Effector CD4-positive, alpha-beta T cell (primary cell): ENCODE results near the gene TAT.

Experiments
- DNase-seq: peaks from one replicate; pipeline ENCODE4 v3.0.0-alpha.2; 2020

Gene TAT

GRCh38 chr16:71536752-71537499 is 40.0 kb downstream of the TAT start:
- DNase-seq: no peak

- no peak for DNase-seq
Measured at GRCh38 chr16:71532366-71532765, 44.5 kb downstream of the TAT start.

GRCh38 chr16:71528863-71529262 is 48.0 kb downstream of the TAT start:
- no peak for DNase-seq

- no peak for DNase-seq
Measured at GRCh38 chr16:71528257-71528656, 48.6 kb downstream of the TAT start.

GRCh38 chr16:71526111-71526631 is 50.7 kb downstream of the TAT start, which contains the start of gene CHST4:
Gene CHST4, plus strand, starts transcription at chr16:71526426. Its CDS starts 10,252 bp downstream, at chr16:71536678.
- DNase-seq: no peak

- no peak for DNase-seq
Measured at GRCh38 chr16:71524566-71525553, 52.0 kb downstream of the TAT start.

- DNase-seq: no peak
Measured at GRCh38 chr16:71520550-71520949, 56.3 kb downstream of the TAT start.
